ENCODE data around the gene RXRG.

RXRG gene

DNA sequence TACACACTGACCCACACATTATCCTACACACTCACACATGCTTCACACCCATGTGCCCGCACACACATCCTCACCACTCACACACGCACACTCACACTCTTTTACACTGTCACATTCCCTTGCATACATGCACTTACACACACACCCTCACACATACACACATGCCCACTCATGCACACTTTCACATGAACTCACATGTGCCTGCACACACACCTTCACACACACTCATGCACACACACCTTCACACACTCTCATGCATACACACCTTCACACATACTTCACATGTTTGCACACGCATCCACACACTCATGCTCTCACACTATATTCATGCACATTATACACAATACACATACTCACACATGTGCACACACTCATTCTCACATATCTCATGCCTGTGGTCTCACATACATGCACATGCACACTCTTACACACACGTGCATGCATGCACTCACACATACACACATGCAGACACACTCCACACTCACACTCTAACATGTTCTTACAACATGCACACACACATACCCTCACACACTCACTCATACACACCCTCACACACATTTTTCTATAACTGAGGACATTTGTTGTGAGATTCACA is 42.3 kb downstream of the RXRG start:
- H3K9ac ChIP-seq = no peak overlapping the region
- H2AFZ ChIP-seq = no peak overlapping the region
- no peaks in the 10 kb centered on the region for H3K36me3 ChIP-seq (ENCODE audit: control insufficient read depth, insufficient read depth, low read length)
- no peak overlapping the region for H3K4me3 ChIP-seq (ENCODE audit: low read depth, low read length)
- H3K79me2 ChIP-seq = no peaks in the 10 kb centered on the region
- no peaks in the 10 kb centered on the region for H3K4me1 ChIP-seq
- no peak overlapping the region for H3K4me2 ChIP-seq (ENCODE audit: low read length)
- no peak overlapping the region for H3K27ac ChIP-seq
- H3K9me3 ChIP-seq (ENCODE audit: control insufficient read depth, low read length) = no peaks in the 10 kb centered on the region
- H3K27me3 ChIP-seq (ENCODE audit: control insufficient read depth, insufficient read depth, low read length) = no peaks in the 10 kb centered on the region
- TF ChIP-seq CTCF (IDR thresholded peaks at IDR 0.05) = no peak

GRCh38 chr1:165397944-165398343 is 47.0 kb downstream of the RXRG start:
- H2AFZ ChIP-seq = no peak overlapping the region
- H3K9ac ChIP-seq = no peak overlapping the region
- H3K27ac ChIP-seq = no peak overlapping the region
- no peaks in the 10 kb centered on the region for H3K9me3 ChIP-seq (ENCODE audit: control insufficient read depth, low read length)
- H3K27me3 ChIP-seq (ENCODE audit: control insufficient read depth, insufficient read depth, low read length) = no peaks in the 10 kb centered on the region
- H3K4me1 ChIP-seq = no peaks in the 10 kb centered on the region
- no peak for TF ChIP-seq CTCF (IDR thresholded peaks at IDR 0.05)
- H3K4me3 ChIP-seq (ENCODE audit: low read depth, low read length) = no peak overlapping the region
- H3K79me2 ChIP-seq = no peaks in the 10 kb centered on the region
- H3K4me2 ChIP-seq (ENCODE audit: low read length) = no peak overlapping the region
- H3K36me3 ChIP-seq (ENCODE audit: control insufficient read depth, insufficient read depth, low read length) = no peaks in the 10 kb centered on the region

- no peak overlapping the region for H2AFZ ChIP-seq
- no peak for TF ChIP-seq CTCF (IDR thresholded peaks at IDR 0.05)
- no peaks in the 10 kb centered on the region for H3K27me3 ChIP-seq (ENCODE audit: control insufficient read depth, insufficient read depth, low read length)
- no peak overlapping the region for H3K27ac ChIP-seq
- no peak overlapping the region for H3K4me2 ChIP-seq (ENCODE audit: low read length)
- no peak overlapping the region for H3K9ac ChIP-seq
- H3K4me1 ChIP-seq = no peaks in the 10 kb centered on the region
- H3K79me2 ChIP-seq = no peaks in the 10 kb centered on the region
- H3K36me3 ChIP-seq (ENCODE audit: control insufficient read depth, insufficient read depth, low read length) = no peaks in the 10 kb centered on the region
- H3K4me3 ChIP-seq (ENCODE audit: low read depth, low read length) = no peak overlapping the region
- H3K9me3 ChIP-seq (ENCODE audit: control insufficient read depth, low read length) = no peaks in the 10 kb centered on the region
Measured at GRCh38 chr1:165395901-165396300, 49.0 kb downstream of the RXRG start.

DNA sequence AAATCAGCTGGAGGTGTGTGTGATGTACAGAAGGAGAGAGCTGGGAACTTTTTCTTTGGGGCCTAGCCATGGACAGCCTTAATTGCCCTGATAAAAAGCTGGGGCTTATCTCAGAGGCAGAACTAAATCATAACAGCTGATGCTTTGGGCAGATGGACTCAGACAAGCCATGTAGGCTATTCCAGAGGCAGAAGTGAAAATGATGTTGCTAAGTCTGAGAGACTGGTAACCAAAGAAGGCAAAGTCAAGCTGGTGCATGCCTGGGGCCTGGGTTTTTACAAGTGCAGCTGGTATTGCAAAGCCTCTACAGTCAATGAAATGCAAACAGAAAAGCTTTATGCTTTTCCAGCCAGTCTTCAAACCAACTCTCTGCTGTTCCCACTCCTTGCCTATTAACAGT is 49.4 kb downstream of the RXRG start:
- H3K4me2 ChIP-seq (ENCODE audit: low read length) = no peak overlapping the region
- no peak overlapping the region for H2AFZ ChIP-seq
- H3K27me3 ChIP-seq (ENCODE audit: control insufficient read depth, insufficient read depth, low read length) = no peaks in the 10 kb centered on the region
- TF ChIP-seq CTCF (IDR thresholded peaks at IDR 0.05) = no peak
- H3K4me1 ChIP-seq = no peaks in the 10 kb centered on the region
- H3K79me2 ChIP-seq = no peaks in the 10 kb centered on the region
- no peaks in the 10 kb centered on the region for H3K9me3 ChIP-seq (ENCODE audit: control insufficient read depth, low read length)
- no peak overlapping the region for H3K9ac ChIP-seq
- H3K36me3 ChIP-seq (ENCODE audit: control insufficient read depth, insufficient read depth, low read length) = no peaks in the 10 kb centered on the region
- H3K27ac ChIP-seq = no peak overlapping the region
- H3K4me3 ChIP-seq (ENCODE audit: low read depth, low read length) = no peak overlapping the region
